ENCODE data around the gene ZRANB3.
"Not testable (repeated sequence)": the region's sequence is repeated elsewhere in the genome, so short reads cannot be mapped to it uniquely, and the experiment has no call there.

Gene ZRANB3

GRCh38 chr2:135168204-135168856 lies 362.7 kb downstream of the ZRANB3 start:
- FAIRE-seq, result no peak

GRCh38 chr2:135167273-135167672 lies 363.7 kb downstream of the ZRANB3 start:
- FAIRE-seq, result no peak

GRCh38 chr2:135164431-135164830 lies 366.6 kb downstream of the ZRANB3 start:
- FAIRE-seq, result no peak

- no peak for FAIRE-seq
Measured at GRCh38 chr2:135163901-135164300, 367.1 kb downstream of the ZRANB3 start.

- no peak for FAIRE-seq
Measured at GRCh38 chr2:135163306-135163705, 367.7 kb downstream of the ZRANB3 start.

GRCh38 chr2:135162786-135163185 lies 368.2 kb downstream of the ZRANB3 start:
- FAIRE-seq, result no peak

GRCh38 chr2:135162377-135162776 lies 368.6 kb downstream of the ZRANB3 start:
- FAIRE-seq, result no peak

- no peak for FAIRE-seq
Measured at GRCh38 chr2:135159191-135159590, 371.8 kb downstream of the ZRANB3 start.

GRCh38 chr2:135157856-135158255 lies 373.2 kb downstream of the ZRANB3 start:
- FAIRE-seq, result no peak

- FAIRE-seq, result no peak
Measured at GRCh38 chr2:135154962-135155361, 376.1 kb downstream of the ZRANB3 start.

- FAIRE-seq, result no peak
Measured at GRCh38 chr2:135152361-135152760, 378.7 kb downstream of the ZRANB3 start.

GRCh38 chr2:135151615-135152014 lies 379.4 kb downstream of the ZRANB3 start:
- no peak for FAIRE-seq

GRCh38 chr2:135150725-135151124 lies 380.3 kb downstream of the ZRANB3 start:
- no peak for FAIRE-seq

- FAIRE-seq, result no peak
Measured at GRCh38 chr2:135149251-135149650, 381.8 kb downstream of the ZRANB3 start.

- no peak for FAIRE-seq
Measured at GRCh38 chr2:135144343-135144742, 386.7 kb downstream of the ZRANB3 start.

GRCh38 chr2:135142323-135142722 lies 388.7 kb downstream of the ZRANB3 start:
- no peak for FAIRE-seq

- no peak for FAIRE-seq
Measured at GRCh38 chr2:135140606-135141005, 390.4 kb downstream of the ZRANB3 start.

GRCh38 chr2:135132314-135132713 lies 398.7 kb downstream of the ZRANB3 start:
- FAIRE-seq, result no peak

- FAIRE-seq, result no peak
Measured at GRCh38 chr2:135130751-135131150, 400.3 kb downstream of the ZRANB3 start.

- FAIRE-seq, result no peak
Measured at GRCh38 chr2:135125940-135126339, 405.1 kb downstream of the ZRANB3 start.

- FAIRE-seq, result peak; percentile 38
Measured at GRCh38 chr2:135124924-135125886, 405.8 kb downstream of the ZRANB3 start.

- FAIRE-seq, result not testable (repeated sequence)
Measured at GRCh38 chr2:135121658-135122039, 409.4 kb downstream of the ZRANB3 start.

GRCh38 chr2:135121016-135121657 lies 409.9 kb downstream of the ZRANB3 start:
- peak; percentile 39 for FAIRE-seq

GRCh38 chr2:135119582-135119981 lies 411.4 kb downstream of the ZRANB3 start:
- FAIRE-seq, result no peak

Measured in TTC549 (cell line).